ENCODE data around the gene TREX2.

The TREX2 gene

DNA sequence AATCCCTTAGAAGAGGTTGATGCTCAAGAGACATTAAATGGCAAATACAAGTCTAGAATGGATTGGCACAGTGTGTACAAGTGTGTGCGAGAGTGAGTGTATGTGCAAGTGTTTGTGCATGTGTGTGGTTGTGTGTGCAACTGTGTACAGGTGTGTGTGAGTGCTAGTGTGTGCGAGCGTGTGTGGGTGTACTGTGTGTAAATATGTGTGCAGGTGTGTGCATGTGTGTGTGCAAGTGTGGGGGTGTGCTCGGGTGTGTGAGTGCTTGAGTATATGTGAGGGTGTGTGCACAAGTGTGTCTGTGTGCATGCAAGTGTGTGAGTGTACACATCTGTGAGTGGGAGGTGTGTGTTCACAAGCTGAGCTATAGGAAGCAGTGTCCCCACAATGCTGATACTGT lies 5.9 kb downstream of the TREX2 start:
- H3K9me3 ChIP-seq (ENCODE audit: insufficient read depth, low read depth, low read length) = no peaks in the 10 kb centered on the region
- no peak overlapping the region for H4K91ac ChIP-seq (ENCODE audit: low read depth, low read length)
- no peak overlapping the region for H3K4me3 ChIP-seq (ENCODE audit: low read depth, low read length)
- H3K36me3 ChIP-seq (ENCODE audit: control insufficient read depth in 1 of 2, insufficient read depth in 2 of 2, low read length in 2 of 2) = no peaks in the 10 kb centered on the region
- no peak overlapping the region for H4K12ac ChIP-seq (ENCODE audit: low read depth, low read length)
- DNase-seq = no peak
- no peak overlapping the region for H2BK12ac ChIP-seq (ENCODE audit: low read length)
- WGBS (ENCODE audit: extremely low coverage, insufficient coverage, insufficient read length) = no CpG with 5 or more reads among the region's 4 CpGs
- no peak overlapping the region for H3K4ac ChIP-seq (ENCODE audit: low read depth, low read length)
- H2AFZ ChIP-seq (ENCODE audit: insufficient read depth, low read length, poor library complexity) = no peak overlapping the region
- H3K23ac ChIP-seq (ENCODE audit: low read length) = no peak overlapping the region
- no peak overlapping the region for H4K8ac ChIP-seq (ENCODE audit: low read depth, low read length)
- no peaks in the 10 kb centered on the region for H3K79me2 ChIP-seq (ENCODE audit: control insufficient read depth, insufficient read depth, low read length, poor library complexity)
- H3K4me1 ChIP-seq (ENCODE audit: control insufficient read depth in 1 of 2, insufficient read depth in 2 of 2, low read length in 2 of 2) = no peaks in the 10 kb centered on the region
- no peak overlapping the region for H3K9ac ChIP-seq (ENCODE audit: low read length)
- no peak overlapping the region for H2AK5ac ChIP-seq (ENCODE audit: low read length)
- no peak overlapping the region for H2BK120ac ChIP-seq (ENCODE audit: insufficient read depth, low read length, poor library complexity)
- H3K79me1 ChIP-seq (ENCODE audit: low read length) = no peaks in the 10 kb centered on the region
- H3K4me2 ChIP-seq (ENCODE audit: low read length) = no peak overlapping the region
- H3K27me3 ChIP-seq (ENCODE audit: insufficient read depth, low read length) = no peaks in the 10 kb centered on the region
- H3K27ac ChIP-seq (ENCODE audit: low read depth, low read length) = no peak overlapping the region
- H2BK5ac ChIP-seq (ENCODE audit: low read depth, low read length, poor library complexity) = no peak overlapping the region
- H3K14ac ChIP-seq (ENCODE audit: low read length) = no peak overlapping the region
- no peak overlapping the region for H3K18ac ChIP-seq (ENCODE audit: low read length)

DNA sequence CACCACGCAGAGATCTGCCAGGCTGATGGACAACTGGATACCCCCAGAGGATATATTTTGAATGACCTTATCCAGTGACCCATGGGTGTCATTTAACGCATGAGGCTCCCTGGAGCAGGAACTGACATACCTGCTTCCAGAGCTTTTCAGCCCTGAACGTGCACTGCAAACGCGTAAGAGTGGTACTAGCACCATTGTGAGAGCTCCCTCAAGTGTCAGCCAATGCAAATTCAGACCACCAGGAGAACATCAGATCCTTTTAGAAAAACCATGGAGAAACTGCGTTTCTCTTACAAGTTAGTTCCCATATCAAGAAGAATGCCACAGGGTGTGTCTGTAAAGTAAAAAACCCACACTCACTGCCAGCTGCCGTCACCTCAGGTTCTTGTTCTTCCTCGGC lies 7.3 kb downstream of the TREX2 start:
- Histone ChIP-seq H3K36me3 (ENCODE audit: control insufficient read depth in 1 of 2, insufficient read depth in 2 of 2, low read length in 2 of 2) (no peaks in the 10 kb centered on the region), H3K79me1 (ENCODE audit: low read length) (no peaks in the 10 kb centered on the region), H3K4me3 (ENCODE audit: low read depth, low read length) (no peak overlapping the region), H4K12ac (ENCODE audit: low read depth, low read length) (no peak overlapping the region), H3K27ac (ENCODE audit: low read depth, low read length) (no peak overlapping the region), H2BK5ac (ENCODE audit: low read depth, low read length, poor library complexity) (no peak overlapping the region), H3K79me2 (ENCODE audit: control insufficient read depth, insufficient read depth, low read length, poor library complexity) (no peaks in the 10 kb centered on the region), H2AK5ac (ENCODE audit: low read length) (no peak overlapping the region), H3K18ac (ENCODE audit: low read length) (no peak overlapping the region), H3K9ac (ENCODE audit: low read length) (no peak overlapping the region), H4K8ac (ENCODE audit: low read depth, low read length) (no peak overlapping the region), H3K4ac (ENCODE audit: low read depth, low read length) (no peak overlapping the region), H3K4me2 (ENCODE audit: low read length) (no peak overlapping the region), H3K23ac (ENCODE audit: low read length) (no peak overlapping the region), H3K9me3 (ENCODE audit: insufficient read depth, low read depth, low read length) (no peaks in the 10 kb centered on the region), H2BK12ac (ENCODE audit: low read length) (no peak overlapping the region), H4K91ac (ENCODE audit: low read depth, low read length) (no peak overlapping the region), H3K4me1 (ENCODE audit: control insufficient read depth in 1 of 2, insufficient read depth in 2 of 2, low read length in 2 of 2) (no peaks in the 10 kb centered on the region), H2AFZ (ENCODE audit: insufficient read depth, low read length, poor library complexity) (no peak overlapping the region), H3K27me3 (ENCODE audit: insufficient read depth, low read length) (no peaks in the 10 kb centered on the region), H2BK120ac (ENCODE audit: insufficient read depth, low read length, poor library complexity) (no peak overlapping the region), H3K14ac (ENCODE audit: low read length) (no peak overlapping the region)
- peak in 1 of 2 donors; percentile 20 for DNase-seq
- WGBS (ENCODE audit: extremely low coverage, insufficient coverage, insufficient read length) = no CpG with 5 or more reads among the region's 8 CpGs

DNA sequence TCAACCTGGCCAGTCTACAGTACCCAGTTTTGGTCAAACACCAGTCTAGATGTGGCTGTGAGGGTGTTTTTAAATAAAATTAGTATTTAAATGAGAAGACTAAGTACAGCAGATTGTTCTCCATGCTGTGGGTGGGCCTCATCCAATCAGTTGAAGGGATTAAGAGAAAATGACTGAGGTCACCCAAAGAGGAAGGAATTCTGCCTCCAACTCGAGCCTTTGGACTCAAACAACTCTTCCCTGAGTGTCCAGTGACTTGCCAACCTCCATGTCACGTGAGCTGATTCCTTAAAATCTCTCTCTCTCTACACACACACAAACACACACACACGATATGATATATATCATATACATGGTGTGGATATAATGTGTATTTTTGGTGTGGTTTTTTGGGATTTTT lies 10.0 kb downstream of the TREX2 start:
- Histone ChIP-seq H3K27me3 (ENCODE audit: insufficient read depth, low read length) (no peaks in the 10 kb centered on the region), H4K8ac (ENCODE audit: low read depth, low read length) (no peak overlapping the region), H3K4me1 (ENCODE audit: control insufficient read depth in 1 of 2, insufficient read depth in 2 of 2, low read length in 2 of 2) (no peaks in the 10 kb centered on the region), H3K4me3 (ENCODE audit: low read depth, low read length) (no peak overlapping the region), H3K9me3 (ENCODE audit: insufficient read depth, low read depth, low read length) (no peaks in the 10 kb centered on the region), H2AK5ac (ENCODE audit: low read length) (no peak overlapping the region), H3K4me2 (ENCODE audit: low read length) (no peak overlapping the region), H2BK120ac (ENCODE audit: insufficient read depth, low read length, poor library complexity) (no peak overlapping the region), H2BK12ac (ENCODE audit: low read length) (no peak overlapping the region), H3K14ac (ENCODE audit: low read length) (no peak overlapping the region), H3K4ac (ENCODE audit: low read depth, low read length) (no peak overlapping the region), H4K91ac (ENCODE audit: low read depth, low read length) (no peak overlapping the region), H3K18ac (ENCODE audit: low read length) (no peak overlapping the region), H3K9ac (ENCODE audit: low read length) (no peak overlapping the region), H3K36me3 (ENCODE audit: control insufficient read depth in 1 of 2, insufficient read depth in 2 of 2, low read length in 2 of 2) (no peaks in the 10 kb centered on the region), H3K79me2 (ENCODE audit: control insufficient read depth, insufficient read depth, low read length, poor library complexity) (no peaks in the 10 kb centered on the region), H3K27ac (ENCODE audit: low read depth, low read length) (no peak overlapping the region), H3K79me1 (ENCODE audit: low read length) (no peaks in the 10 kb centered on the region), H3K23ac (ENCODE audit: low read length) (no peak overlapping the region), H2BK5ac (ENCODE audit: low read depth, low read length, poor library complexity) (no peak overlapping the region), H4K12ac (ENCODE audit: low read depth, low read length) (no peak overlapping the region), H2AFZ (ENCODE audit: insufficient read depth, low read length, poor library complexity) (no peak overlapping the region)
- WGBS (ENCODE audit: extremely low coverage, insufficient coverage, insufficient read length) = no CpG with 5 or more reads among the region's 3 CpGs
- no peak for DNase-seq

DNA sequence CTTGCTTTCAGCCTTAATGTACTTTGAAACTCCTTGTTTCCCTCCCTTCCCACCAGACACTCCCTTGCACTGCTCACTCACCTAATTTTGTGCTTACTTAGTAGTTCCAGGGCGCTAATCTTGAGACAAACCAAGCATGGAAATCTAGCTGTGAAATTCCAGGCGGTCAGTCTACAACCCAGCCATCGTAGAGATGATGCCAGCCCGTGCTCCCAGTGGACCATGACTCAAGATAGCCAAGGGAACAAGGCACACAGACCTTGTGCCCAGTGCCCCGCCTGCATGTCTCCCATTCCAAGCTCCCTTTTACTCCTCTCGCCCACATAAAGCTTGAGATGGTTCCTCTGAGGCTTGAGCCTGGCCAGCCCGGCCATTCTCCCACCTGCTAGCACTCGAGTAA lies 11.1 kb downstream of the TREX2 start:
- Histone ChIP-seq H3K36me3 (ENCODE audit: control insufficient read depth in 1 of 2, insufficient read depth in 2 of 2, low read length in 2 of 2) (no peaks in the 10 kb centered on the region), H3K79me1 (ENCODE audit: low read length) (no peaks in the 10 kb centered on the region), H4K91ac (ENCODE audit: low read depth, low read length) (no peak overlapping the region), H2BK120ac (ENCODE audit: insufficient read depth, low read length, poor library complexity) (no peak overlapping the region), H3K9me3 (ENCODE audit: insufficient read depth, low read depth, low read length) (no peaks in the 10 kb centered on the region), H3K4me2 (ENCODE audit: low read length) (no peak overlapping the region), H3K23ac (ENCODE audit: low read length) (no peak overlapping the region), H2BK12ac (ENCODE audit: low read length) (no peak overlapping the region), H3K27me3 (ENCODE audit: insufficient read depth, low read length) (no peaks in the 10 kb centered on the region), H3K4me3 (ENCODE audit: low read depth, low read length) (no peak overlapping the region), H4K8ac (ENCODE audit: low read depth, low read length) (no peak overlapping the region), H3K79me2 (ENCODE audit: control insufficient read depth, insufficient read depth, low read length, poor library complexity) (no peaks in the 10 kb centered on the region), H3K4me1 (ENCODE audit: control insufficient read depth in 1 of 2, insufficient read depth in 2 of 2, low read length in 2 of 2) (no peaks in the 10 kb centered on the region), H2AK5ac (ENCODE audit: low read length) (no peak overlapping the region), H2AFZ (ENCODE audit: insufficient read depth, low read length, poor library complexity) (no peak overlapping the region), H3K4ac (ENCODE audit: low read depth, low read length) (no peak overlapping the region), H2BK5ac (ENCODE audit: low read depth, low read length, poor library complexity) (no peak overlapping the region), H3K14ac (ENCODE audit: low read length) (no peak overlapping the region), H3K9ac (ENCODE audit: low read length) (no peak overlapping the region), H3K18ac (ENCODE audit: low read length) (no peak overlapping the region), H4K12ac (ENCODE audit: low read depth, low read length) (no peak overlapping the region), H3K27ac (ENCODE audit: low read depth, low read length) (no peak overlapping the region)
- no CpG with 5 or more reads among the region's 8 CpGs for WGBS (ENCODE audit: extremely low coverage, insufficient coverage, insufficient read length)
- DNase-seq = no peak

Measured in trophoblast cell (in vitro differentiated cells and primary cell).